GM18498 (cell line): Measurements from ENCODE around the gene TTC34.
"Not testable (repeated sequence)": the region's sequence is repeated elsewhere in the genome, so short reads cannot be mapped to it uniquely, and the experiment has no call there.

ENCODE experiments used
- ATAC-seq: cut with Tn5 transposase; IDR thresholded peaks from one replicate; pipeline ENCODE4 v1.9.1; 2021; ENCODE audit warnings: mild to moderate bottlenecking, moderate library complexity; ENCODE audit not compliant: unreplicated experiment

Gene TTC34

DNA sequence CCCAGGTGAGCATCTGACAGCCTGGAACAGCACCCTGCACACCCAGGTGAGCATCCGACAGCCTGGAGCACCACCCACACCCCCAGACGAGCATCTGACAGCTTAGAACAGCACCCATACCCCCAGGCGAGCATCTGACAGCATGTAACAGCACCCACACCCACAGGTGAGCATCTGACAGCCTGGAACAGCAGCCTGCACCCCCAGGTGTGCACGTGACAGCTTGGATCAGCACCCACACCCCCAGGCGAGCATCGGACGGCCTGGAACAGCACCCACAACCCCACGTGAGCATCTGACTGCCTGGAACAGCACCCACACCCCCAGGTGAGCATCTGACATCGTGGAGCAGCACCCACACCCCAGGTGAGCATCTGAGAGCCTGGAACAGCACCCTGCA, 116.6 kb downstream of the TTC34 start:
- ATAC-seq: not testable (repeated sequence)

DNA sequence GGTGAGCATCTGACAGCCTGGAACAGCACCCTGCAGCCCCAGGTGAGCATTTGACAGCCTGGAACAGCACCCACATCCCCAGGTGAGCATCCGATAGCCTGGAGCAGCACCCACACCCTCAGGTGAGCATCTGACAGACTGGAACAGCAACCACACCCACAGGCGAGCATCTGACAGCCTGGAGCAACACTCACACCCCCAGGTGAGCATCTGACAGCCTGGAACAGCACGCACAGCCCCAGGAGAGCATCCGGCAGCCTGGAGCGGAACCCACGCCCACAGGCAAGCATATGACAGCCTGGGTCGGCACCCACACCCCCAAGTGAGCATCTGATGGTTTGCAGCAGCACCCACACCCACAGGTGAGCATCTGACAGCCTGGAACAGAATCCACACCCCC, 117.5 kb downstream of the TTC34 start:
- not testable (repeated sequence) for ATAC-seq

DNA sequence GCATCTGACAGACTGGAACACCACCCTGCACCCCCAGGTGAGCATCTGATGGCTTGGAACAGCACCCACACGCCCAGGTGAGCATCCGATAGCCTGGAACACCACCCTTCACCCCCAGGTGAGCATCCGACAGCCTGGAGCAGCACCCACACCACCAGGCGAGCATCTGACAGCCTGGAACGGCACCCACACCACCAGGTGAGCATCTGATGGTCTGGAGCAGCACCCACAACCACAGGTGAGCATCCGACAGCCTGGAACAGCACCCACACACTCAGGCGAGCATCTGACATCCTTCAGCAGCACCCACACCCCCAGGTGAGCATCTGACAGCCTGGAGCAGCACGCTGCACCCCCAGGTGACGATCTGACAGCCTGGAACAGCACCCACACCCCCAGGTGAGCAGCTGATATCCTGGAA, 118.2 kb downstream of the TTC34 start:
- ATAC-seq: not testable (repeated sequence)

DNA sequence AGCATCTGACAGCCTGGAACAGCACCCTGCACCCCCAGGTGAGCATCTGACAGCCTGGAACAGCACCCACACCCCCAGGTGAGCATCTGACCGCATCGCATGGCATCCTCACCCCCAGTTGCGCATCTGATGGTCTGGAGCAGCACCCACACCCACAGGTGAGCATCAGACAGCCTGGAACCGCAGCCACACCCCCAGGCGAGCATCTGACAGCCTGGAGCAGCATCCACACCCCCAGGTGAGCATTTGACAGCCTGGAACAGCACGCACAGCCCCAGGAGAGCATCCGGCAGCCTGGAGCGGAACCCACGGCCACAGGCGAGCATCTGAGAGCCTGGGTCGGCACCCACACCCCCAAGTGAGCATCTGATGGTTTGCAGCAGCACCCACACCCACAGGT, 118.6 kb downstream of the TTC34 start:
- not testable (repeated sequence) for ATAC-seq

DNA sequence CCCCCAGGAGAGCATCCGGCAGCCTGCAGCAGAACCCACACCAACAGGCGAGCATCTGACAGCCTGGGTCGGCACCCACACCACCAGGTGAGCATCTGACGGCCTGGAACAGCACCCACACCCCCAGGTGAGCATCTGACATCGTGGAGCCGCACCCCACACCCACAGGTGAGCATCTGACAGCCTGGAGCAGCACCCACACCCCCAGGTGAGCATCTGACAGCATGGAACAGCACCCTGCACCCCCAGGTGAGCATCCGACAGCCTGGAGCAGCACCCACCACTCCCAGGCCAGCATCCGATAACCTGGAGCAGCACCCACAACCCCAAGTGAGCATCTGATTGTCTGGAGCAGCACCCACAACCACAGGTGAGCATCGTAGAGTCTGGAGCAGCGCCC, 124.8 kb downstream of the TTC34 start:
- not testable (repeated sequence) for ATAC-seq

DNA sequence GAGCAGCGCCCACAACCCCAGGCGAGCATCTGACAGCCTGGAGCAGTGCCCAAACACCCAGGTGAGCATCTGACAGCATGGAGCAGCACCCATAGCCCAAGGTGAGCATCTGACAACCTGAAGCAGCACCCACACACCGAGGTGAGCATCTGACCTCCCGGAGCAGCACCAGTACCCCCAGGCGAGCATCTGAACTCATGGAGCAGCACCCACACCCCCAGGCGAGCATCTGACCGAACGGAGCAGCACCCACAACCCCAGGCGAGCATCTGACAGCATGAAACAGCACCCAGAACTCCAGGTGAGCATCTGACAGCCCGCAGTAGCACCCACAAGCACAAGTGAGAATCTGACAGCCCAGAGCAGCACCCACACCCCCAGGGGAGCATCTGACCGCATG, 129.8 kb downstream of the TTC34 start:
- ATAC-seq: not testable (repeated sequence)

DNA sequence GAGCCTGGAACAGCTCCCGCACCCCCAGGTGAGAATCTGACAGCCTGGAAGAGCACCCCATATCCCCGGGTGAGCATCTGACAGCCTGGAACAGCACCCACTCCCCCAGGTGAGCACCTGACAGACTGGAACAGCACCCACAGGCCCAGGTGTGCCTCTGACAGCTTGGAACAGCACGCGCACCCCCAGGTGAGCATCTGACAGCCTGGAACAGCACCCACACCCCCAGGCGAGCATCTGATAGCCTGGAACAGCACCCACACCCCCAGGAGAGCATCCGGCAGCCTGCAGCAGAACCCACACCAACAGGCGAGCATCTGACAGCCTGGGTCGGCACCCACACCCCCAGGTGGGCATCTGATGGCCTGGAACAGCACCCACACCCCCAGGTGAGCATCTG, 141.7 kb downstream of the TTC34 start:
- ATAC-seq: not testable (repeated sequence)

DNA sequence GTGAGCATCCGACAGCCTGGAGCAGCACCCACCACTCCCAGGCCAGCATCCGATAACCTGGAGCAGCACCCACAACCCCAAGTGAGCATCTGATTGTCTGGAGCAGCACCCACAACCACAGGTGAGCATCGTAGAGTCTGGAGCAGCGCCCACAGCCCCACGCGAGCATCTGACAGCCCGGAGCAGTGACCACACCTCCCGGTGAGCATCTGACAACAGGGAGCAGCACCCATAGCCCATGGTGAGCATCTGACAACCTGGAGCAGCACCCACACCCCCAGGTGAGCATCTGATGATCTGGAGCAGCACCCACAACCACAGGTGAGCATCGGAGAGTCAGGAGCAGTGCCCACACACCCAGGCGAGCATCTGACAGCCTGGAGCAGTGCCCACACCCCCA, 143.6 kb downstream of the TTC34 start:
- ATAC-seq: not testable (repeated sequence)

DNA sequence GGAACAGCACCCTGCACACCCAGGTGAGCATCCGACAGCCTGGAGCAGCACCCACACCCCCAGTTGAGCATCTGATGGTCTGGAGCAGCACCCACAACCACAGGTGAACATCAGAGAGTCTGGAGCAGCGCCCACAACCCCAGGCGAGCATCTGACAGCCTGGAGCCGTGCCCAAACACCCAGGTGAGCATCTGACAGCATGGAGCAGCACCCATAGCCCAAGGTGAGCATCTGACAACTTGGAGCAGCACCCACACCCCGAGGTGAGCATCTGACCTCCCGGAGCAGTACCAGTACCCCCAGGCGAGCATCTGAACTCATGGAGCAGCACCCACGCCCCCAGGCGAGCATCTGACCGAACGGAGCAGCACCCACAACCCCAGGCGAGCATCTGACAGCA, 144.4 kb downstream of the TTC34 start:
- not testable (repeated sequence) for ATAC-seq

DNA sequence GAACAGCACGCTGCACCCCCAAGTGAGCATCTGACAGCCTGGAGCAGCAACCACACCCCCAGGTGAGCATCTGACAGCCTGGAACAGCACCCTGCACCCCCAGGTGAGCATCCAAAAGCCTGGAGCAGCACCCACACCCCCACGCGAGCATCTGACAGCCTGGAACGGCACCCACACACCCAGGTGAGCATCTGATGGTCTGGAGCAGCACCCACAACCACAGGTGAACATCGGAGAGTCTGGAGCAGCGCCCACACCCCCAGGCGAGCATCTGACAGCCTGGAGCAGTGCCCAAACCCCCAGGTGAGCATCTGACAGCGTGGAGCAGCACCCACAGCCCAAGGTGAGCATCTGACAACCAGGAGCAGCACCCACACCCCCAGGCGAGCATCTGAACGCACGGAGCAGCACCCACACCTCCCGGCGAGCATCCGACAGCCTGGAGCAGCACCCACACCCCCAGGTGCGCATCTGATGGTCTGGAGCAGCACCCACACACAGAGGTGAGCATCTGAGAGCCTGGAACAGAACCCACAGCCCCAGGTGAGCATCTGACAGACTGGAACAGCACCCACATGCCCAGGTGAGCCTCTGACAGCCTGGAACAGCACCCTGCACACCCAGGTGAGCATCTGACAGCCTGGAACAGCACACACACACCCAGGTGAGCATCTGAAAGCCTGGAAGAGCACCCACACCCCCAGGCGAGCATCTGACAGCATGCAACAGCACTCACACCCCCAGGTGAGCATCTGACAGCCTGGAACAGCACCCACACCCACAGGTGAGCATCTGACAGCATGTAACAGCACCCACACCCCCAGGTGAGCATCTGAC, 145.7 kb downstream of the TTC34 start:
- ATAC-seq: not testable (repeated sequence)

DNA sequence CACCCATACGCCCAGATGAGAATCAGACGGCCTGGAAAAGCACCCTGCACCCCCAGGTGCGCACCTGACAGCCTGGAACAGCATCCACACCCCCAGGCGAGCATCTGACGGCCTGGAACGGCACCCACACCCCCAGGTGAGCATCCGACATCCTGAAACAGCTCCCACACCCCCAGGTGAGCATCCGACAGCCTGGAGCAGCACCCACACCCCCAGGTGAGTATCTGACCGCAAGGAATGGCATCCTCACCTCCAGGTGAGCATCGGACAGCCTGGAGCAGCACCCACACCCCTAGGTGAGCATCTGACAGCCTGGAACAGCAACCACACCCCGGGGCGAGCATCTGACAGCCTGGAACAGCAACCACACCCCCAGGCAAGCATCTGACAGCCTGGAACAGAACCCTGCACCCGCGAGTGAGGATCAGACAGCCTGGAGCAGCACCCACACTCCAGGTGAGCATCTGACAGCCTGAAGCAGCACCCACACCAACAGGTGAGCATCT, 147.0 kb downstream of the TTC34 start:
- not testable (repeated sequence) for ATAC-seq

DNA sequence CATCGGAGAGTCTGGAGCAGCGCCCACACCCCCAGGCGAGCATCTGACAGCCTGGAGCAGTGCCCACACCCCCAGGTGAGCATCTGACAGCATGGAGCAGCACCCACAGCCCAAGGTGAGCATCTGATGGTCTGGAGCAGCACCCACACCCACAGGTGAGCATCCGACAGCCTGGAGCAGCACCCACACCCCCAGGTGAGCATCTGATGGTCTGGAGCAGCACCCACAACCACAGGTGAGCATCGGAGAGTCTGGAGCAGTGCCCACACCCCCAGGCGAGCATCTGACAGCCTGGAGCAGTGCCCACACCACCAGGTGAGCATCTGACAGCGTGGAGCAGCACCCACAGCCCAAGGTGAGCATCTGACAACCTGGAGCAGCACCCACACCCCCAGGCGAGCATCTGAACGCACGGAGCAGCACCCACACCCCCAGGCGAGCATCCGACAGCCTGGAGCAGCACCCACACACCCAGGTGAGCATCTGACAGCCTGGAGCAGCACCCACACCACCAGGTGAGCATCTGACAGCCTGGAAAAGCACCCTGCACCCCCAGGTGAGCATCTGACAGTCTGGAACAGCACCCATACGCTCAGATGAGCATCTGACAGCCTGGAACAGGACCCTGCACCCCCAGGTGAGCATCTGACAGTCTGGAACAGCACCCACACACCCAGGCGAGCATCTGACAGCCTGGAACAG, 147.6 kb downstream of the TTC34 start:
- ATAC-seq: not testable (repeated sequence)

DNA sequence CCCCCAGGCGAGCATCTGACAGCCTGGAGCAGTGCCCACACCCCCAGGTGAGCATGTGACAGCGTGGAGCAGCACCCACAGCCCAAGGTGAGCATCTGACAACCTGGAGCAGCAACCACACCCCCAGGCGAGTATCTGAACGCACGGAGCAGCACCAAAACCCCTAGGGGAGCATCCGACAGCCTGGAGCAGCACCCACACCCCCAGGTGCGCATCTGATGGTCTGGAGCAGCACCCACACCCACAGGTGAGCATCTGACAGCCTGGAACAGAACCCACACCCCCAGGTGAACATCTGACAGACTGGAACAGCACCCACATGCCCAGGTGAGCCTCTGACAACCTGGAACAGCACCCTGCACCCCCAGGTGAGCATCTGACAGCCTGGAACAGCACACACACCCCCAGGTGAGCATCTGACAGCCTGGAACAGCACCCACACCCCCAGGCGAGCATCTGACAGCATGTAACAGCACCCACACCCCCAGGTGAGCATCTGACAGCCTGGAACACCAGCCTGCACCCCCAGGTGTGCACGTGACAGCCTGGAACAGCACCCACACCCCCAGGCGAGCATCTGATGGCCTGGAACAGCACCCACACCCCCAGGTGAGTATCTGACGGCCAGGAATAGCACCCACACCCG, 148.4 kb downstream of the TTC34 start:
- not testable (repeated sequence) for ATAC-seq

DNA sequence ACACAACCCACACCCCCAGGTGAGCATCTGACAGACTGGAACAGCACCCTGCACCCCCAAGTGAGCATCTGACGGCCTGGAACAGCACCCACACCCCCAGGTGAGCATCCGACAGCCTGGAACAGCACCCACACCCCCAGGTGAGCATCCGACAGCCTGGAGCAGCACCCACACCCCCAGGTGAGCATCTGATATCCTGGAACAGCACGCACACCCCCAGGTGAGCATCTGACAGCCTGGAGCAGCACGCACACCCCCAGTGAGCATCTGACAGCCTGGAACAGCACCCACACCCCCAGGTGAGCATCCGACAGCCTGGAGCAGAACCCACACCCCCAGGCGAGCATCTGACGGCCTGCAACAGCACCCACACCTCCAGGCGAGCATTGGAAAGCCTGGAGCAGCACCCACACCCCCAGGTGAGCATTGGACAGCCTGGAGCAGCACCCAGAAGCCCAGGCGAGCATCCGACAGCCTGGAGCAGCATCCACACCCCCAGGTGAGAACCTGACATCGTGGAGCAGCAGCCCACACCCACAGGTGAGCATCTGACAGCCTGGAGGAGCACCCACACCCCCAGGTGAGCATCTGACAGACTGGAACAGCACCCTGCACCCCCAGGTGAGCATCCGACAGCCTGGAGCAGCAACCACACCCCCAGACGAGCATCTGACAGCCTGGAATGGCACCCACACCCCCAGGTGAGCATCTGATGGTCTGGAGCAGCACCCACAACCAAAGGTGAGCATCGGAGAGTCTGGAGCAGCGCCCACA, 149.2 kb downstream of the TTC34 start:
- not testable (repeated sequence) for ATAC-seq

DNA sequence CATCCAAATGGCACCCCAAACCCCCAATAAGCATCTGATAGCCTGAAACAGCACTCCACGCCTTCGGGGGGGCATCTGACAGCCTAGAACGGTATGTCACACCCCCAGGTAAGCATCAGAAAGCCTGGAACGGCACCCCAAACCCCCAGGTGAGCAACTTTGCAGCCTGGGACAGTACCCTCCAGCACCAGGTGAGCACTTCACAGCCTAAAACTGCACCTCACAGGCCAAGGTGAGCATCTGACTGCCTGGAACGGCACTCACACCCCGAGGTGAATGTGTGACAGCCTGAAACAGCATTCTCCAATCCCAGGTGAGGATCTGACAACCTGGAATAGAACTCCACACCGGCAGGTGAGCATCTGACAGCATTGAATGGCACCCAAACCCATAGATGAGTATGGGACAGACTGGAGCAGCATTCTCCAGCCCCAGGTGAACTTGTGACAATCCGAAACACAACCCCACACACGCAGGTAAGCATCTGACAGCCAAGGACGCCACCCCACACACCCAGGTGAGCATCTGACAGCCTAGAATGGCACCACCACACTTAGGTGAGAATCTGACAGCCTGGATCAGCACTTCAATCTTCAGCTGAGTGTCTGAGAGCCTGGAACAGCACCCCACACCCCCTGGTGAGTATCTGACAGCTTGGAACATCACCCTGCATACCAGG, 150.4 kb downstream of the TTC34 start:
- ATAC-seq: no peak

DNA sequence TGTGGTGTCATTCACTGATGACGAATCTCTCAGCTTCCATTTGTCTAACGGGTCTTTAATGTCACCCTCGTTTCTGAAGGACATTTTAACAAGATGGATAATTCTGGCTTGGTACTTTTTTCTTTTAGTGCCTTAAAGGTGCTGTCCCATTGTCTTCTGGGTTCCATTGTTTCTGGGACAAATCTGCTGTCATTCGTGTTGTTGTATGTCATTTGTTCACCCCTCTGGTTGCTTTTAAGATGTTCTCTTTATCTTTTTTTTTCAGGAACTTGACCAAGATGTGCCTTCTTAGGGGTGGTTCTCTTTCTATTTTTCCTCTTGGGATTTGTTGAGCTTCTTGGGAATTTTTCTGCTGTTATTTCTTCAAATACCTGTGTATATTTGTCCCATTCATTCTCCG, 154.7 kb downstream of the TTC34 start:
- ATAC-seq: no peak

DNA sequence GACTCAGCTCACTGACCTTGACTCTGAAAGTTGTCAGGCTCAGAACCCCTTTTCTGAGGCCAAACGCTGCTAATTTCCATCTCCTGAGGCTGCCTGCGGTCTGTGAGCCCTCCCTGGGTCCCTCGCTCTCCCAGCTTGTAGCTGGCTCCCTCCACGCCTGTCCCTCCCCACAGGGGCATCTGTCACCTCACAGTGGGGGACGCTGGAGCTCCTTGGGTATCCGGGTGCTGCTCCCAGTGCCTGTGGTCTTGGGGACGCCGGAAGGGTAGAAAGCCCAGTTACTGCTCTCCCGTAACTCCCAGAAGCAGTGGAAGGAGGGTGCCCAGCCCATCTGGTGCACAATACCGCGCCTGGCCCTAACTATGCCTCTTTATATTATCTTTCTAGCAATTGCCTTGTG, 155.7 kb downstream of the TTC34 start:
- no peak for ATAC-seq

DNA sequence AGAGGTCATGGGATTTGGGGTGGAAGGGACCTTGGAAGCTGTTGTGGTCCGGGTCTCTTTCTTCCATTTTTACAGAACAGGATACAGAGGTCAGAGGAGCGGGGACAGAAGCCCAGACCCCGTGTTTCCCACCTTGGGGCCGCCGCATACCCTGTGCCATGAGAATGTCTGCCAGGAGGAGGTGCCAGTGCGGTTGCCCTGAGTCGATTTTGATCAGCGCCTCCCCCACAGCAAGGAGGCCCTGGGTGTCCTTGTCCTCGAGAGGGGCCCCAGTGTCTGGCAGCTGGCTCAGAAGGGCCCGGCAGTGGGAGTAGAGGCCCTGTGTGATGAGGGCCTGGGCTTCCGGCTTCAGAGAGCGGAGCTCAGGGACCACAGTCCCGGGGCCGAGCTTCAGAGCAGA, 156.3 kb downstream of the TTC34 start:
- ATAC-seq: no peak

DNA sequence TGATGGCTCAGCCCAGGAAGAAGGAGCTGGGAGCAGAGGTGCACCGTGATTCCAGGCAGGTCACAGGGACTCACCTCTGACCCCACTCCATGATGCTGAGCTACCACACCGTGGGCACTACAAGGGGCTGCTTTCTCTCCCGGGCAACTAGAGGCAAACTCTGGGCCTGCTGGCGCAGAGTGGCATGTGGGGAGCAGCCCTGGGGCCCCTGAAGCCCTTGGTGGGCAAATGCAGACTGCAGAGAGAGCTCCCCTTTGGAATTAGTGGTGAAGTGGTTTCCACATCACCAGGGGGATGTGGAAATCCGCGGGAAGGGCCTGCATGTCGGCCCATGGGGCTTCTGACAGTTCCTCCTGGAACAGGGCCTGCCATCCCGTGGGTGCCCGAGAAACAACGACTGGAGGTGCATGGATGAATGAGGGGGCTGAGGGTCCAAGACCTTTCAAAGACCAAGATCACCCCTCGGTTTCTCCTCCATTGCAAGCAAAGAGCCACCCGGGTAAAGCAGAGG, 156.8 kb downstream of the TTC34 start:
- no peak for ATAC-seq

DNA sequence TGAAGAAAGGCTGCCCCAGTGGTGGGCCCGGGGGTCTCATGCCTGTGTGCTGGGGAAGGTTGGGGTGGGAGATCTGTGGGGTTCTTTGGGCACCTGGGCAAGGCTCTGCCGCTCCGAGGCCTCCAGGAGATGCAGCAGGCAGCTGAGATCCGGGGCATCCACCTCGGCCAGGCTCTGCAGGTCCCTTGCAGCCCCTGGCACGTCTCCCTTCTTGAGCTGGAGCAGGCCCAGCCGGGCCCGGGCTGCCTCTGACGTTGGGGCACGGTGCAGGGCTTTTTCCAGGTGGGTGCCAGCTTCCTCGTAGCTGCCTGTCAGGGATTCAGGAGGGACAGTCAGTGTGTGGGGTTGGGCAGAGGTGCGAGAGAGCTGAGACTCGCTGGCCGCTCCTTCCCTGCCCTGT, 157.3 kb downstream of the TTC34 start:
- ATAC-seq: no peak
